Activated naive CD8-positive, alpha-beta T cell treated with anti-CD3 and anti-CD28 coated beads, Interleukin-2, amount 10 ng/mL, durations not matched to agents 7 days and 5 days (primary cell): ENCODE data around the gene FHOD3. TPM values are rescaled to one million over a fixed set of nuclear protein-coding genes. Genes with fewer than 3 reads are reported as not detected.
"Not testable (repeated sequence)": the region's sequence is repeated elsewhere in the genome, so short reads cannot be mapped to it uniquely, and the experiment has no call there.

Source experiments
- ATAC-seq: fragments of 150-1000 bp; cut with Tn5 transposase; one replicate; pipeline ENCODE4 v1.10.0; 2021; ENCODE audit warnings: low read depth, moderate library complexity
- POLR2A ChIA-PET: fragments of 350-600 bp; sonication (Branson Sonifier 250); formaldehyde crosslinking; loops from one replicate; lab custom pipeline; 2021; ENCODE audit warnings: antibody characterized with exemption; lab: Charles Lee
- DNase-seq: peaks from one replicate; pipeline ENCODE4 v3.0.0; 2021
- H3K27ac Mint-ChIP-seq: one replicate; pipeline ENCODE4 v1.8.0; 2022; ENCODE audit warnings: mild to moderate bottlenecking, mixed read lengths
- H3K27me3 Mint-ChIP-seq: one replicate; pipeline ENCODE4 v1.8.0; 2022; ENCODE audit warnings: mild to moderate bottlenecking, moderate library complexity, mixed read lengths
- H3K36me3 Mint-ChIP-seq: one replicate; pipeline ENCODE4 v1.8.0; 2021; ENCODE audit warnings: mild to moderate bottlenecking, mixed read lengths
- H3K4me1 Mint-ChIP-seq: one replicate; pipeline ENCODE4 v1.8.0; 2021; ENCODE audit warnings: mixed read lengths
- H3K4me3 Mint-ChIP-seq: one replicate; pipeline ENCODE4 v1.8.0; 2022; ENCODE audit warnings: mild to moderate bottlenecking, moderate library complexity, mixed read lengths
- H3K9me3 Mint-ChIP-seq: one replicate; pipeline ENCODE4 v1.8.0; 2021; ENCODE audit warnings: mixed read lengths
- total RNA-seq, 2 experiments: library from RNA; stranded (reverse); gene quantifications; one replicate each; pipeline ENCODE4 v1.2.3, GENCODE V29; 2021

The FHOD3 gene
- total RNA-seq, 2 experiments from 2014 or later = not detected

- POLR2A ChIA-PET = no interaction called here
- H3K27ac Mint-ChIP-seq = no peak overlapping the region
- no peaks in the 10 kb centered on the region for H3K36me3 Mint-ChIP-seq
- H3K4me1 Mint-ChIP-seq = no peaks in the 10 kb centered on the region
- no peaks in the 10 kb centered on the region for H3K9me3 Mint-ChIP-seq
- no peak overlapping the region for H3K4me3 Mint-ChIP-seq
- ATAC-seq = no peak
- DNase-seq = no peak
- peaks cover 5% of the 10 kb centered on the region for H3K27me3 Mint-ChIP-seq
Observed at GRCh38 chr18:36714476-36714875, 417.0 kb downstream of the FHOD3 start.

- DNase-seq (no peak), ATAC-seq (no peak)
- H3K4me1 Mint-ChIP-seq = no peaks in the 10 kb centered on the region
- H3K36me3 Mint-ChIP-seq = no peaks in the 10 kb centered on the region
- POLR2A ChIA-PET = no interaction called here
- H3K27ac Mint-ChIP-seq = no peak overlapping the region
- no peak overlapping the region for H3K4me3 Mint-ChIP-seq
- peaks cover 11% of the 10 kb centered on the region for H3K27me3 Mint-ChIP-seq
- no peaks in the 10 kb centered on the region for H3K9me3 Mint-ChIP-seq
Observed at GRCh38 chr18:36717422-36718110, 420.1 kb downstream of the FHOD3 start.

GRCh38 chr18:36718705-36719328, 421.3 kb downstream of the FHOD3 start:
- Mint-ChIP-seq H3K27ac (no peak overlapping the region), H3K9me3 (no peaks in the 10 kb centered on the region), H3K4me3 (no peak overlapping the region), H3K27me3 (peaks cover 11% of the 10 kb centered on the region), H3K4me1 (no peaks in the 10 kb centered on the region), H3K36me3 (no peaks in the 10 kb centered on the region)
- ATAC-seq (no peak), DNase-seq (no peak)
- POLR2A ChIA-PET = no interaction called here

GRCh38 chr18:36719630-36720029, 422.1 kb downstream of the FHOD3 start:
- ATAC-seq (no peak), DNase-seq (no peak)
- no peaks in the 10 kb centered on the region for H3K36me3 Mint-ChIP-seq
- no peaks in the 10 kb centered on the region for H3K4me1 Mint-ChIP-seq
- H3K27me3 Mint-ChIP-seq = peaks cover 9% of the 10 kb centered on the region
- no peak overlapping the region for H3K4me3 Mint-ChIP-seq
- POLR2A ChIA-PET = interaction anchor here (0.7 kb wide), 1 partner anchor 71 kb away, joined by 4 read pairs; no protein-coding TSS in a partner anchor
- no peaks in the 10 kb centered on the region for H3K9me3 Mint-ChIP-seq
- H3K27ac Mint-ChIP-seq = no peak overlapping the region

- POLR2A ChIA-PET, H3K36me3 Mint-ChIP-seq, H3K27ac Mint-ChIP-seq, H3K27me3 Mint-ChIP-seq, H3K4me1 Mint-ChIP-seq, H3K9me3 Mint-ChIP-seq, DNase-seq, ATAC-seq, H3K4me3 Mint-ChIP-seq: not testable (repeated sequence)
Observed at GRCh38 chr18:36721351-36721750, 423.8 kb downstream of the FHOD3 start.

GRCh38 chr18:36724169-36724568, 426.7 kb downstream of the FHOD3 start:
- Mint-ChIP-seq H3K4me1 (no peaks in the 10 kb centered on the region), H3K36me3 (no peaks in the 10 kb centered on the region), H3K9me3 (no peaks in the 10 kb centered on the region), H3K27ac (no peak overlapping the region), H3K4me3 (no peak overlapping the region), H3K27me3 (peaks cover 19% of the 10 kb centered on the region)
- POLR2A ChIA-PET = no interaction called here
- DNase-seq = no peak
- no peak for ATAC-seq

GRCh38 chr18:36724591-36725001, 427.1 kb downstream of the FHOD3 start:
- Mint-ChIP-seq H3K4me3 (no peak overlapping the region), H3K27ac (no peak overlapping the region), H3K27me3 (peaks cover 19% of the 10 kb centered on the region), H3K36me3 (no peaks in the 10 kb centered on the region), H3K9me3 (no peaks in the 10 kb centered on the region), H3K4me1 (no peaks in the 10 kb centered on the region)
- no peak for DNase-seq
- ATAC-seq = no peak
- POLR2A ChIA-PET = no interaction called here

GRCh38 chr18:36728345-36728744, 430.8 kb downstream of the FHOD3 start:
- ATAC-seq (no peak), DNase-seq (no peak)
- Mint-ChIP-seq H3K4me3 (no peak overlapping the region), H3K27ac (no peak overlapping the region), H3K27me3 (peaks cover 14% of the 10 kb centered on the region), H3K4me1 (no peaks in the 10 kb centered on the region), H3K36me3 (no peaks in the 10 kb centered on the region), H3K9me3 (peaks cover 6% of the 10 kb centered on the region)
- POLR2A ChIA-PET = no interaction called here

- peaks cover 14% of the 10 kb centered on the region for H3K27me3 Mint-ChIP-seq
- no peak for DNase-seq
- no peak overlapping the region for H3K4me3 Mint-ChIP-seq
- no peaks in the 10 kb centered on the region for H3K36me3 Mint-ChIP-seq
- ATAC-seq = no peak
- POLR2A ChIA-PET = no interaction called here
- peaks cover 6% of the 10 kb centered on the region for H3K9me3 Mint-ChIP-seq
- H3K27ac Mint-ChIP-seq = no peak overlapping the region
- H3K4me1 Mint-ChIP-seq = no peaks in the 10 kb centered on the region
Observed at GRCh38 chr18:36729197-36729596, 431.7 kb downstream of the FHOD3 start.

- H3K4me1 Mint-ChIP-seq = no peaks in the 10 kb centered on the region
- peaks cover 6% of the 10 kb centered on the region for H3K9me3 Mint-ChIP-seq
- H3K27ac Mint-ChIP-seq = no peak overlapping the region
- ATAC-seq (no peak), DNase-seq (no peak)
- POLR2A ChIA-PET = no interaction called here
- H3K36me3 Mint-ChIP-seq = no peaks in the 10 kb centered on the region
- no peak overlapping the region for H3K4me3 Mint-ChIP-seq
- peaks cover 14% of the 10 kb centered on the region for H3K27me3 Mint-ChIP-seq
Observed at GRCh38 chr18:36732264-36732663, 434.8 kb downstream of the FHOD3 start.

GRCh38 chr18:36733150-36733549, 435.6 kb downstream of the FHOD3 start:
- no peaks in the 10 kb centered on the region for H3K36me3 Mint-ChIP-seq
- DNase-seq = no peak
- peaks cover 6% of the 10 kb centered on the region for H3K9me3 Mint-ChIP-seq
- no peaks in the 10 kb centered on the region for H3K4me1 Mint-ChIP-seq
- POLR2A ChIA-PET = no interaction called here
- H3K27ac Mint-ChIP-seq = no peak overlapping the region
- no peak for ATAC-seq
- peaks cover 13% of the 10 kb centered on the region for H3K27me3 Mint-ChIP-seq
- no peak overlapping the region for H3K4me3 Mint-ChIP-seq

GRCh38 chr18:36734596-36734995, 437.1 kb downstream of the FHOD3 start:
- no peak overlapping the region for H3K4me3 Mint-ChIP-seq
- peaks cover 6% of the 10 kb centered on the region for H3K9me3 Mint-ChIP-seq
- ATAC-seq (no peak), DNase-seq (no peak)
- peaks cover 13% of the 10 kb centered on the region for H3K27me3 Mint-ChIP-seq
- POLR2A ChIA-PET = no interaction called here
- no peaks in the 10 kb centered on the region for H3K4me1 Mint-ChIP-seq
- H3K36me3 Mint-ChIP-seq = no peaks in the 10 kb centered on the region
- H3K27ac Mint-ChIP-seq = no peak overlapping the region

GRCh38 chr18:36735130-36735529, 437.6 kb downstream of the FHOD3 start:
- peaks cover 13% of the 10 kb centered on the region for H3K27me3 Mint-ChIP-seq
- no peaks in the 10 kb centered on the region for H3K4me1 Mint-ChIP-seq
- POLR2A ChIA-PET = no interaction called here
- H3K4me3 Mint-ChIP-seq = no peak overlapping the region
- H3K9me3 Mint-ChIP-seq = peaks cover 6% of the 10 kb centered on the region
- ATAC-seq = no peak
- no peak for DNase-seq
- H3K36me3 Mint-ChIP-seq = no peaks in the 10 kb centered on the region
- H3K27ac Mint-ChIP-seq = no peak overlapping the region

GRCh38 chr18:36736094-36736493, 438.6 kb downstream of the FHOD3 start:
- ATAC-seq = no peak
- H3K36me3 Mint-ChIP-seq = no peaks in the 10 kb centered on the region
- no peaks in the 10 kb centered on the region for H3K4me1 Mint-ChIP-seq
- DNase-seq = no peak
- H3K27me3 Mint-ChIP-seq = peaks cover 8% of the 10 kb centered on the region
- peaks cover 6% of the 10 kb centered on the region for H3K9me3 Mint-ChIP-seq
- no peak overlapping the region for H3K4me3 Mint-ChIP-seq
- POLR2A ChIA-PET = no interaction called here
- no peak overlapping the region for H3K27ac Mint-ChIP-seq
